HEK293 (cell line): ENCODE measurements around the gene CCL27.

Experiments used
- CTCF ChIA-PET: fragments of 350-600 bp; formaldehyde crosslinking; extraction: SDS; loops from one replicate; lab custom pipeline; 2021; ENCODE audit warnings: antibody characterized with exemption; lab: Yijun Ruan, JAX
- POLR2A ChIA-PET: fragments of 300-600 bp; formaldehyde crosslinking; extraction: SDS; loops from one replicate; lab custom pipeline; 2020; ENCODE audit warnings: antibody characterized with exemption, inconsistent platforms; lab: Yijun Ruan, JAX
- H3K27ac ChIP-seq: fragments of 200-500 bp; sonication (Bioruptor generic); 2 replicates; pipeline ENCODE4 v1.5.1; 2014; ENCODE audit warnings: low read depth, low read length, control low read depth, inconsistent platforms; ENCODE audit errors: extremely low read depth
- H3K36me3 ChIP-seq, 2 experiments: fragments of 200-500 bp in 1 of 2; sonication (Bioruptor generic) in 1 of 2; 1 replicate in 1 of 2; 2 replicates in 1 of 2; pipeline ENCODE4 v1.5.1; 2014 to 2017; ENCODE audit warnings: inconsistent platforms in 2 of 2, low read length in 2 of 2; ENCODE audit not compliant: control insufficient read depth in 2 of 2, insufficient read depth in 1 of 2
- H3K4me1 ChIP-seq: fragments of 200-500 bp; sonication (Bioruptor generic); 2 replicates; pipeline ENCODE4 v1.5.1; 2014; ENCODE audit warnings: mild to moderate bottlenecking, low read length, inconsistent platforms; ENCODE audit not compliant: control insufficient read depth, insufficient read depth
- H3K4me3 ChIP-seq: 2 replicates; pipeline ENCODE4 v1.5.1; 2011; ENCODE audit warnings: low read depth, mild to moderate bottlenecking, control low read depth, low read length, moderate library complexity
- H3K9me3 ChIP-seq: fragments of 200-500 bp; sonication (Bioruptor generic); 2 replicates; pipeline ENCODE4 v1.5.1; 2014; ENCODE audit warnings: low read depth, low read length, inconsistent platforms; ENCODE audit not compliant: control insufficient read depth, insufficient read depth
- HOXD13 ChIP-seq: sonication (generic); formaldehyde crosslinking; IDR thresholded peaks from 2 replicates; pipeline ENCODE4 v1.8.0; 2022; ENCODE audit warnings: missing genetic modification reagents, borderline replicate concordance
- KLF10 ChIP-seq: fragments of 450-650 bp; IDR thresholded peaks from 2 replicates; pipeline ENCODE4 v1.5.1; 2018; ENCODE audit warnings: missing biosample characterization, mild to moderate bottlenecking, missing genetic modification characterization
- RBAK ChIP-seq: fragments of 450-650 bp; formaldehyde crosslinking; IDR thresholded peaks from 2 replicates; pipeline ENCODE4 v1.5.1; 2016; ENCODE audit warnings: missing biosample characterization, missing genetic modification characterization
- TRIM28 ChIP-seq: IDR thresholded peaks from 2 replicates; pipeline ENCODE4 v1.6.1; 2011; ENCODE audit warnings: low read length, control low read depth, borderline replicate concordance
- ZBTB7A ChIP-seq: fragments of 450-650 bp; formaldehyde crosslinking; IDR thresholded peaks from 2 replicates; pipeline ENCODE4 v1.5.1; 2016; ENCODE audit warnings: low read depth, missing biosample characterization, missing genetic modification characterization
- ZEB2 ChIP-seq: fragments of 450-650 bp; formaldehyde crosslinking; IDR thresholded peaks from 2 replicates; pipeline ENCODE4 v1.5.1; 2016; ENCODE audit warnings: missing biosample characterization, missing genetic modification characterization
- ZFP37 ChIP-seq: fragments of 450-650 bp; formaldehyde crosslinking; IDR thresholded peaks from 2 replicates; pipeline ENCODE4 v1.5.1; 2016; ENCODE audit warnings: missing biosample characterization, missing genetic modification characterization
- ZNF121 ChIP-seq: fragments of 450-650 bp; formaldehyde crosslinking; IDR thresholded peaks from 2 replicates; pipeline ENCODE4 v1.5.1; 2016; ENCODE audit warnings: missing biosample characterization, missing genetic modification characterization
- ZNF140 ChIP-seq: fragments of 450-650 bp; formaldehyde crosslinking; IDR thresholded peaks from 2 replicates; pipeline ENCODE4 v1.5.1; 2016; ENCODE audit warnings: missing biosample characterization, missing genetic modification characterization
- ZNF16 ChIP-seq: fragments of 450-650 bp; formaldehyde crosslinking; IDR thresholded peaks from 2 replicates; pipeline ENCODE4 v1.5.1; 2016; ENCODE audit warnings: low read depth, missing biosample characterization, missing genetic modification characterization
- ZNF24 ChIP-seq: fragments of 450-650 bp; formaldehyde crosslinking; IDR thresholded peaks from 2 replicates; pipeline ENCODE4 v1.5.1; 2016; ENCODE audit warnings: missing biosample characterization, missing genetic modification characterization
- ZNF341 ChIP-seq: fragments of 450-650 bp; formaldehyde crosslinking; IDR thresholded peaks from 2 replicates; pipeline ENCODE4; 2016; ENCODE audit warnings: low read depth, missing biosample characterization, missing genetic modification characterization
- ZNF354C ChIP-seq: fragments of 450-650 bp; formaldehyde crosslinking; IDR thresholded peaks from 2 replicates; pipeline ENCODE4 v1.5.1; 2016; ENCODE audit warnings: missing biosample characterization, missing genetic modification characterization, low read depth, borderline replicate concordance
- ZNF37A ChIP-seq: fragments of 450-650 bp; IDR thresholded peaks from 2 replicates; pipeline ENCODE4 v1.5.1; 2018; ENCODE audit warnings: missing biosample characterization, missing genetic modification characterization
- ZNF510 ChIP-seq: fragments of 450-650 bp; formaldehyde crosslinking; IDR thresholded peaks from 2 replicates; pipeline ENCODE4 v1.5.1; 2018; ENCODE audit warnings: mild to moderate bottlenecking, missing genetic modification characterization, missing biosample characterization; ENCODE audit not compliant: insufficient replicate concordance
- ZNF560 ChIP-seq: fragments of 450-650 bp; formaldehyde crosslinking; IDR thresholded peaks from 2 replicates; pipeline ENCODE4 v1.5.1; 2017; ENCODE audit warnings: missing biosample characterization, missing genetic modification characterization, borderline replicate concordance
- ZNF600 ChIP-seq: fragments of 450-650 bp; formaldehyde crosslinking; IDR thresholded peaks from 2 replicates; pipeline ENCODE4 v1.5.1; 2016; ENCODE audit warnings: missing biosample characterization, missing genetic modification characterization
- ZNF624 ChIP-seq: fragments of 450-650 bp; formaldehyde crosslinking; IDR thresholded peaks from 2 replicates; pipeline ENCODE4 v1.5.1; 2017; ENCODE audit warnings: missing biosample characterization, missing genetic modification characterization
- TF ChIP-seq, protein P1 (sequence below): fragments of 450-650 bp; formaldehyde crosslinking; IDR thresholded peaks from 2 replicates; pipeline ENCODE4 v1.5.1; 2017; ENCODE audit warnings: missing biosample characterization, missing genetic modification characterization
- TF ChIP-seq, protein P2 (sequence below): fragments of 450-650 bp; formaldehyde crosslinking; IDR thresholded peaks from 2 replicates; pipeline ENCODE4 v1.5.1; 2016; ENCODE audit warnings: missing biosample characterization, missing genetic modification characterization
- TF ChIP-seq, protein P3 (sequence below): fragments of 450-650 bp; formaldehyde crosslinking; IDR thresholded peaks from 2 replicates; pipeline ENCODE4 v1.5.1; 2016; ENCODE audit warnings: missing biosample characterization, missing genetic modification characterization
- TF ChIP-seq, protein P4 (sequence below): fragments of 450-650 bp; IDR thresholded peaks from 2 replicates; pipeline ENCODE4 v1.5.1; 2018; ENCODE audit warnings: missing biosample characterization, mild to moderate bottlenecking, missing genetic modification characterization
- TF ChIP-seq, protein P5 (sequence below): sonication (generic); formaldehyde crosslinking; IDR thresholded peaks from 2 replicates; pipeline ENCODE4 v1.8.1; 2022; ENCODE audit warnings: mild to moderate bottlenecking, moderate library complexity, missing genetic modification reagents
- TF ChIP-seq, protein P6 (sequence below): fragments of 450-650 bp; formaldehyde crosslinking; IDR thresholded peaks from 2 replicates; pipeline ENCODE4 v1.5.1; 2017; ENCODE audit warnings: missing biosample characterization, mild to moderate bottlenecking, missing genetic modification characterization, moderate library complexity

The CCL27 gene

DNA sequence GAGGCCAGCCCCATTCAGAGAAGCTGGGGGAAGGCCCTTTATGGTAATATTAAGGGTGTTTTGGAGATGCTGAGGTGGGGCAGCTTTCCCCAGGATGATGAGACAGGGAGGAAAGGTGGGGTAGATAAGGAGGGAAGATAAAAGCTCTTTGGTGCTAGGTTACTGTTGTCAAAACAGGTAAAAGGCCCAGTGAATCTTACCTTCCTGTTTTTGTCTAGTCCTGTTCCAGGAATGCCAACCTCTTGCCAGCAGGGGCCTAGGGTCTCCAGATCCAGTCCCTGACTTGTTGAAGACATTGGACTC is 797 bp upstream of the CCL27 start:
- ChIA-PET CTCF (interaction anchor here (0.6 to 2.4 kb wide), 11 partner anchors 9 to 259 kb away, joined by 3 to 17 read pairs (median 4); partner anchors contain the start of gene GALT), POLR2A (no interaction called here)
- no peak for TF ChIP-seq ZNF37A
- TF ChIP-seq ZNF341 (tag by site-specific recombination): no peak
- TF ChIP-seq HOXD13 (CRISPR knock-in tag): no peak
- TF ChIP-seq ZNF140 (tag by site-specific recombination): no peak
- TF ChIP-seq TRIM28: no peak
- no peak for TF ChIP-seq RBAK
- TF ChIP-seq, protein P1, sequence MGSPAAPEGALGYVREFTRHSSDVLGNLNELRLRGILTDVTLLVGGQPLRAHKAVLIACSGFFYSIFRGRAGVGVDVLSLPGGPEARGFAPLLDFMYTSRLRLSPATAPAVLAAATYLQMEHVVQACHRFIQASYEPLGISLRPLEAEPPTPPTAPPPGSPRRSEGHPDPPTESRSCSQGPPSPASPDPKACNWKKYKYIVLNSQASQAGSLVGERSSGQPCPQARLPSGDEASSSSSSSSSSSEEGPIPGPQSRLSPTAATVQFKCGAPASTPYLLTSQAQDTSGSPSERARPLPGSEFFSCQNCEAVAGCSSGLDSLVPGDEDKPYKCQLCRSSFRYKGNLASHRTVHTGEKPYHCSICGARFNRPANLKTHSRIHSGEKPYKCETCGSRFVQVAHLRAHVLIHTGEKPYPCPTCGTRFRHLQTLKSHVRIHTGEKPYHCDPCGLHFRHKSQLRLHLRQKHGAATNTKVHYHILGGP: no peak
- no peaks in the 10 kb centered on the region for H3K9me3 ChIP-seq
- H3K4me3 ChIP-seq: no peak overlapping the region
- no peak overlapping the region for H3K27ac ChIP-seq
- H3K36me3 ChIP-seq: peaks cover 0 to 24% of the 10 kb centered on the region in 2 experiments; a peak in 1 of 3 replicates
- peaks cover 5% of the 10 kb centered on the region; the same call in 1 of the 2 replicates for H3K4me1 ChIP-seq

DNA sequence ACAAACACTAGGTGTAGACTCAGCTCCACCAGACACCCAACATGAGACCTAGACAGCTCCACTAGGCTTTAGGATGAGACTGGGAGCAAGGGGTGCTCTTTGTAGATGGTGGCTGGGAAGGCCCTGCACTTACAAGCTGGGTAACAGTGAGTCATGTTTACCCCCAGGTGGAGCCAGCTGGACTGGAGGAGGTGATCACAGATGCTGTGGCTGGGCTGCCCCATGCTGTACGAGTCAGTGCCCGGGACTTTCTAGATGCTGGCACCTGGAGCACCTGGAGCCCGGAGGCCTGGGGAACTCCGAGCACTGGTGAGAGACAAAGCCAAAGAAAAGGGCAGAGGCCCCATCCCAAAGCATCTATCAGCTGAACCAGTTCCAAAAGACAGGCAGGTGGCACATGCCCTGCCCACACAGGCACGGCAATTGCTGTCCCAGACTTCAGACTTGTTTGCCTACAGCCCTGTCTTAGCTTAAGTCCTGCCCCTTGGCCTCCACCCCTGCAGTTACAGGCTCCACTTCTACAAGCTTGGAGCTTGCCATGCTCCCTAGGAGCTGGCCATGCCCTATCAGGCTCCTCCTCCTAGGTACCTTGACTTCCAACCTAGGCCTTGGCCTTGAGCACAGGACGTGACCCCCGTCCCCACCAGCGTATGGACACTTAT is 2.7 kb downstream of the CCL27 start:
- Histone ChIP-seq H3K4me1 (peaks cover 2% of the 10 kb centered on the region; the same call in 1 of the 2 replicates), H3K27ac (no peak overlapping the region), H3K36me3 (peaks cover 0 to 13% of the 10 kb centered on the region in 2 experiments; a peak in 1 of 3 replicates), H3K4me3 (no peak overlapping the region), H3K9me3 (no peaks in the 10 kb centered on the region)
- ChIA-PET CTCF (interaction anchor here (0.6 to 1.3 kb wide), 3 partner anchors 11 to 1286 kb away, joined by 3 to 4 read pairs (median 3); no protein-coding TSS in a partner anchor), POLR2A (interaction anchor here (1.4 to 2.1 kb wide), 3 partner anchors 8 to 39 kb away, joined by 4 to 10 read pairs (median 5); partner anchors contain the start of genes DCTN3, GALT and IL11RA)
- no peak for TF ChIP-seq ZBTB7A
- TF ChIP-seq ZNF560 (tag by site-specific recombination): no peak
- TF ChIP-seq ZEB2: no peak
- TF ChIP-seq, protein P2, sequence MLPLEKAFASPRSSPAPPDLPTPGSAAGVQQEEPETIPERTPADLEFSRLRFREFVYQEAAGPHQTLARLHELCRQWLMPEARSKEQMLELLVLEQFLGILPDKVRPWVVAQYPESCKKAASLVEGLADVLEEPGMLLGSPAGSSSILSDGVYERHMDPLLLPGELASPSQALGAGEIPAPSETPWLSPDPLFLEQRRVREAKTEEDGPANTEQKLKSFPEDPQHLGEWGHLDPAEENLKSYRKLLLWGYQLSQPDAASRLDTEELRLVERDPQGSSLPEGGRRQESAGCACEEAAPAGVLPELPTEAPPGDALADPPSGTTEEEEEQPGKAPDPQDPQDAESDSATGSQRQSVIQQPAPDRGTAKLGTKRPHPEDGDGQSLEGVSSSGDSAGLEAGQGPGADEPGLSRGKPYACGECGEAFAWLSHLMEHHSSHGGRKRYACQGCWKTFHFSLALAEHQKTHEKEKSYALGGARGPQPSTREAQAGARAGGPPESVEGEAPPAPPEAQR (tag by site-specific recombination): no peak
- TF ChIP-seq ZNF624 (tag by site-specific recombination): no peak
- no peak for TF ChIP-seq ZNF24 (tag by site-specific recombination)
- TF ChIP-seq ZNF16 (tag by site-specific recombination): no peak
- no peak for TF ChIP-seq ZNF354C
- no peak for TF ChIP-seq ZFP37

DNA sequence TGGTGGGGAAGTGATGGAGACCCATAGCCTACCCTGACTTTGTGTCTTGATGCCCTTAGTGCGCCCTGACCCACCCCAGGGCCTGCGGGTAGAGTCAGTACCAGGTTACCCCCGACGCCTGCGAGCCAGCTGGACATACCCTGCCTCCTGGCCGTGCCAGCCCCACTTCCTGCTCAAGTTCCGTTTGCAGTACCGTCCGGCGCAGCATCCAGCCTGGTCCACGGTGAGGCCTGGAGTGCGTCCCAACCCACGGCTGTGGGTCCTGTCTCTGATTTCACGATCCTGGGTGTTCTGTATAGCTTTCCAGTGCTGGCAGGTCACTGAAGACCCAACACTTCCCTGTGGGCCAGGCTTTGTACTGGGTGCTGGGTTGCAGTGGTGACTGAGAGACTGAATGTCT is 4.0 kb downstream of the CCL27 start:
- H3K36me3 ChIP-seq: peaks cover 0 to 13% of the 10 kb centered on the region in 2 experiments; a peak in 1 of 3 replicates
- 0 out of 2 replicates have a peak, but pooled peaks cover under 1% of the 10 kb centered on the region for H3K4me1 ChIP-seq
- H3K27ac ChIP-seq: no peak overlapping the region
- no peaks in the 10 kb centered on the region for H3K9me3 ChIP-seq
- H3K4me3 ChIP-seq: no peak overlapping the region
- ChIA-PET CTCF (interaction anchor here (1.2 to 1.3 kb wide), 2 partner anchors 12 to 44 kb away, joined by 3 to 5 read pairs; no protein-coding TSS in a partner anchor), POLR2A (no interaction called here)
- TF ChIP-seq, protein P3, sequence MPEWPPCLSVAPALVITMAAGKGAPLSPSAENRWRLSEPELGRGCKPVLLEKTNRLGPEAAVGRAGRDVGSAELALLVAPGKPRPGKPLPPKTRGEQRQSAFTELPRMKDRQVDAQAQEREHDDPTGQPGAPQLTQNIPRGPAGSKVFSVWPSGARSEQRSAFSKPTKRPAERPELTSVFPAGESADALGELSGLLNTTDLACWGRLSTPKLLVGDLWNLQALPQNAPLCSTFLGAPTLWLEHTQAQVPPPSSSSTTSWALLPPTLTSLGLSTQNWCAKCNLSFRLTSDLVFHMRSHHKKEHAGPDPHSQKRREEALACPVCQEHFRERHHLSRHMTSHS: no peak
- TF ChIP-seq KLF10 (tag by site-specific recombination) (no peak), ZNF510 (no peak), ZNF600 (no peak), ZNF121 (tag by site-specific recombination) (no peak)
- TF ChIP-seq, protein P4, sequence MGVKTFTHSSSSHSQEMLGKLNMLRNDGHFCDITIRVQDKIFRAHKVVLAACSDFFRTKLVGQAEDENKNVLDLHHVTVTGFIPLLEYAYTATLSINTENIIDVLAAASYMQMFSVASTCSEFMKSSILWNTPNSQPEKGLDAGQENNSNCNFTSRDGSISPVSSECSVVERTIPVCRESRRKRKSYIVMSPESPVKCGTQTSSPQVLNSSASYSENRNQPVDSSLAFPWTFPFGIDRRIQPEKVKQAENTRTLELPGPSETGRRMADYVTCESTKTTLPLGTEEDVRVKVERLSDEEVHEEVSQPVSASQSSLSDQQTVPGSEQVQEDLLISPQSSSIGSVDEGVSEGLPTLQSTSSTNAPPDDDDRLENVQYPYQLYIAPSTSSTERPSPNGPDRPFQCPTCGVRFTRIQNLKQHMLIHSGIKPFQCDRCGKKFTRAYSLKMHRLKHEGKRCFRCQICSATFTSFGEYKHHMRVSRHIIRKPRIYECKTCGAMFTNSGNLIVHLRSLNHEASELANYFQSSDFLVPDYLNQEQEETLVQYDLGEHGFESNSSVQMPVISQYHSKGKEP: no peak
- TF ChIP-seq, protein P5, sequence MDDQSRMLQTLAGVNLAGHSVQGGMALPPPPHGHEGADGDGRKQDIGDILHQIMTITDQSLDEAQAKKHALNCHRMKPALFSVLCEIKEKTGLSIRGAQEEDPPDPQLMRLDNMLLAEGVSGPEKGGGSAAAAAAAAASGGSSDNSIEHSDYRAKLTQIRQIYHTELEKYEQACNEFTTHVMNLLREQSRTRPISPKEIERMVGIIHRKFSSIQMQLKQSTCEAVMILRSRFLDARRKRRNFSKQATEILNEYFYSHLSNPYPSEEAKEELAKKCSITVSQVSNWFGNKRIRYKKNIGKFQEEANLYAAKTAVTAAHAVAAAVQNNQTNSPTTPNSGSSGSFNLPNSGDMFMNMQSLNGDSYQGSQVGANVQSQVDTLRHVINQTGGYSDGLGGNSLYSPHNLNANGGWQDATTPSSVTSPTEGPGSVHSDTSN (CRISPR knock-in tag): no peak
- TF ChIP-seq, protein P6, sequence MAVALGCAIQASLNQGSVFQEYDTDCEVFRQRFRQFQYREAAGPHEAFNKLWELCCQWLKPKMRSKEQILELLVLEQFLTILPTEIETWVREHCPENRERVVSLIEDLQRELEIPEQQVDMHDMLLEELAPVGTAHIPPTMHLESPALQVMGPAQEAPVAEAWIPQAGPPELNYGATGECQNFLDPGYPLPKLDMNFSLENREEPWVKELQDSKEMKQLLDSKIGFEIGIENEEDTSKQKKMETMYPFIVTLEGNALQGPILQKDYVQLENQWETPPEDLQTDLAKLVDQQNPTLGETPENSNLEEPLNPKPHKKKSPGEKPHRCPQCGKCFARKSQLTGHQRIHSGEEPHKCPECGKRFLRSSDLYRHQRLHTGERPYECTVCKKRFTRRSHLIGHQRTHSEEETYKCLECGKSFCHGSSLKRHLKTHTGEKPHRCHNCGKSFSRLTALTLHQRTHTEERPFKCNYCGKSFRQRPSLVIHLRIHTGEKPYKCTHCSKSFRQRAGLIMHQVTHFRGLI (tag by site-specific recombination): no peak
